Mesothelial cell of epicardium (in vitro differentiated cells): ENCODE data around the gene ARHGAP19. TPM values are rescaled to one million over a fixed set of nuclear protein-coding genes. Genes with fewer than 3 reads are reported as not detected.

Source experiments
- DNase-seq, 2 experiments: peaks; one replicate each; pipeline ENCODE4 v3.0.0; 2021; ENCODE audit warnings: low spot score in 2 of 2; ENCODE audit not compliant: unreplicated experiment in 2 of 2
- H3K27ac Mint-ChIP-seq: 2 replicates; pipeline ENCODE4 v1.8.0; 2021; ENCODE audit warnings: mixed read lengths
- H3K27me3 Mint-ChIP-seq: 2 replicates; pipeline ENCODE4 v1.8.0; 2021; ENCODE audit warnings: low read depth, mixed read lengths
- H3K36me3 Mint-ChIP-seq: 2 replicates; pipeline ENCODE4 v1.8.0; 2021; ENCODE audit warnings: mixed read lengths
- H3K4me1 Mint-ChIP-seq: 2 replicates; pipeline ENCODE4 v1.8.0; 2021; ENCODE audit warnings: mixed read lengths
- H3K4me3 Mint-ChIP-seq: 2 replicates; pipeline ENCODE4 v1.8.0; 2021; ENCODE audit warnings: mild to moderate bottlenecking, moderate library complexity, mixed read lengths
- H3K9me3 Mint-ChIP-seq: 2 replicates; pipeline ENCODE4 v1.8.0; 2021; ENCODE audit warnings: mixed read lengths
- total RNA-seq: library from RNA; stranded (reverse); gene quantifications from 3 replicates; pipeline ENCODE4 v1.2.1, GENCODE V29; 2021
- TF ChIP-seq, protein P1 (sequence below): fragments of 200-600 bp; sonication (generic); IDR thresholded peaks from one replicate; pipeline ENCODE4 v1.5.0; 2021; ENCODE audit warnings: antibody characterized with exemption; ENCODE audit not compliant: unreplicated experiment

The ARHGAP19 gene
- total RNA-seq, 1 donor from 2014 or later: 22.6 TPM

DNA sequence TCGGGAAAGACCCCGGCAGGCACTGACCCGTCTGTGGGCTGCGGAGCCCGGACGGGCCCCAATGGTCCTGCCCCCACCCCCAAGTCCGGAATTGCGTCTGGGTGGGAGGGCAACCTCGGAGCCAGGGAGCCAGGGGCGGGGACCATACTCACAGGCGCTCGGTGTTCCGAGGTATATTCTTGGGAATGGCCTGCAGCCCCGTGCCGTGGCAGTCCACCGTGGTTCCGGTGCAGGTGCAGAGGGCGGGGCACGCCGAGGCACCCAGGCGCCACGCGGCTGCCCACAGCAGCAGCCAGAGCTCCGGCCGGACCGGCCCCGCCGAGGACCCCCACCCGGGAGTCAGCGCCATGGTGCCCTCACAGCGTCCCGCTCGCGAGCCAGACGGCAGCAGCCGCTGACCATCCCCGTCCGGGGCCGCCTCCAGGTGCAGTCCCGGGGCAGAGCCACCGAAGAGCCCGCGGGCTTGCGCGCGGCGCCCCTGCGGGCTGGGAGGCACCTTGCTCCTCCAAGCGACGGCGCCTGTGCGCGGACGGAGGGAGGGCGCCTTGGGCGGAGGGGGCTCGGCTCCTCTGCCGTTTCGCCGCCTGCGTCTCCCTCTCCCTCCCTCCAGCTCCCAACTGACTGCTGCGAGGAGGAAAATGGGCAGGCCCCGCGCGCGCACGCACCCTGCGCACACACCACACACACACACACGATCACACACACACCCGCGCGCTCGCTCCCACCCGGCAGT lies 106.9 kb downstream of the ARHGAP19 start, which contains the start of gene SLIT1:
Gene SLIT1 (minus strand): TSS at position 634 of the 733 bp plus-strand sequence. CDS start 285 bp downstream, at position 349.
- peaks cover 12% of the 10 kb centered on the region for H3K4me1 Mint-ChIP-seq
- H3K4me3 Mint-ChIP-seq: peak within 1 kb of the TSS; percentile 70
- TF ChIP-seq, protein P1, sequence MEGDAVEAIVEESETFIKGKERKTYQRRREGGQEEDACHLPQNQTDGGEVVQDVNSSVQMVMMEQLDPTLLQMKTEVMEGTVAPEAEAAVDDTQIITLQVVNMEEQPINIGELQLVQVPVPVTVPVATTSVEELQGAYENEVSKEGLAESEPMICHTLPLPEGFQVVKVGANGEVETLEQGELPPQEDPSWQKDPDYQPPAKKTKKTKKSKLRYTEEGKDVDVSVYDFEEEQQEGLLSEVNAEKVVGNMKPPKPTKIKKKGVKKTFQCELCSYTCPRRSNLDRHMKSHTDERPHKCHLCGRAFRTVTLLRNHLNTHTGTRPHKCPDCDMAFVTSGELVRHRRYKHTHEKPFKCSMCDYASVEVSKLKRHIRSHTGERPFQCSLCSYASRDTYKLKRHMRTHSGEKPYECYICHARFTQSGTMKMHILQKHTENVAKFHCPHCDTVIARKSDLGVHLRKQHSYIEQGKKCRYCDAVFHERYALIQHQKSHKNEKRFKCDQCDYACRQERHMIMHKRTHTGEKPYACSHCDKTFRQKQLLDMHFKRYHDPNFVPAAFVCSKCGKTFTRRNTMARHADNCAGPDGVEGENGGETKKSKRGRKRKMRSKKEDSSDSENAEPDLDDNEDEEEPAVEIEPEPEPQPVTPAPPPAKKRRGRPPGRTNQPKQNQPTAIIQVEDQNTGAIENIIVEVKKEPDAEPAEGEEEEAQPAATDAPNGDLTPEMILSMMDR: no peak
- no peaks in the 10 kb centered on the region for H3K9me3 Mint-ChIP-seq
- peaks cover 94% of the 10 kb centered on the region for H3K27me3 Mint-ChIP-seq
- DNase-seq: peak in 1 of 2 experiments; percentile 59
- no peak within 1 kb of the TSS for H3K27ac Mint-ChIP-seq
- H3K36me3 Mint-ChIP-seq: no peaks in the 10 kb centered on the region

DNA sequence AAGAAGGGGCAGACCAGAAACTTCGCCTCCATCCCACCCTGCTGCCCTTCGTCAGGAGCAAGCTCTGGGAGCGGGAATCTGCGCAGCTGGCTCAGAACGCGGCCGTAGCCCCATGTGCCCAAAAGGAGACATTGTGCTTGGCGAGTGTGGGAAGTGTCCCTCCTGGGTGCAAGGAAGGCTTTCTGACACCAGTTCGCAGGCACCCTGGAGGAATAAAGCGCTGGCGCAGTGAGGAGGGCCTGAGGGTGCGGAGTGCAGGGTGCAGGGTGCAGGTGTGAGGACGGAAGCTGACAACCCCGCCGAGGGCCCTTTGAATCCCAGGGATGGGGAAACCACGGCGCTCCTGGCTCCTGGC lies 107.5 kb downstream of the ARHGAP19 start:
- Mint-ChIP-seq H3K36me3 (no peaks in the 10 kb centered on the region), H3K9me3 (no peaks in the 10 kb centered on the region), H3K27me3 (peaks cover 94% of the 10 kb centered on the region), H3K27ac (no peak overlapping the region), H3K4me1 (peaks cover 12% of the 10 kb centered on the region), H3K4me3 (peak overlapping the region; percentile 70)
- DNase-seq: no peak
- TF ChIP-seq, protein P1: no peak

DNA sequence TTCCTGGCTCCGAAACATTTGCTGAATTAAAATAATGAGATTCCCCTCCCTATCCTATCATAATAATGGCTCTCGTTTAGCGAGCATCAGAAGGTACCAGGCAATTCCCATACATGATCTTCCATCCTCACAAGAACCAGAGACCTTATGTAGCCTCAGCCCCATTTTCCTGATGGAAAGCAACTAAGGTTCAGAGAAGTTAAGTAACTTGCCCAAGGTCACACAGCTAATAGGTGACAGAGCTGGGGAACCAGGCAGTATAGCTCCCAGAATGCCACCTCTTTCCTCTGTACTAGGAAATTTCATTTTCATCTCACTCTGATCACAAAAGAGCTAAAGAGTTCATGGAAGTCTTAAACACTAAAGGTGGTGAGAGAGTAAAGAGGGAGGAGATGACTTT lies 109.1 kb downstream of the ARHGAP19 start:
- Mint-ChIP-seq H3K27me3 (peaks cover 92% of the 10 kb centered on the region), H3K9me3 (no peaks in the 10 kb centered on the region), H3K36me3 (no peaks in the 10 kb centered on the region), H3K4me3 (no peak overlapping the region), H3K4me1 (peaks cover 12% of the 10 kb centered on the region), H3K27ac (no peak overlapping the region)
- no peak for DNase-seq
- TF ChIP-seq, protein P1: no peak

DNA sequence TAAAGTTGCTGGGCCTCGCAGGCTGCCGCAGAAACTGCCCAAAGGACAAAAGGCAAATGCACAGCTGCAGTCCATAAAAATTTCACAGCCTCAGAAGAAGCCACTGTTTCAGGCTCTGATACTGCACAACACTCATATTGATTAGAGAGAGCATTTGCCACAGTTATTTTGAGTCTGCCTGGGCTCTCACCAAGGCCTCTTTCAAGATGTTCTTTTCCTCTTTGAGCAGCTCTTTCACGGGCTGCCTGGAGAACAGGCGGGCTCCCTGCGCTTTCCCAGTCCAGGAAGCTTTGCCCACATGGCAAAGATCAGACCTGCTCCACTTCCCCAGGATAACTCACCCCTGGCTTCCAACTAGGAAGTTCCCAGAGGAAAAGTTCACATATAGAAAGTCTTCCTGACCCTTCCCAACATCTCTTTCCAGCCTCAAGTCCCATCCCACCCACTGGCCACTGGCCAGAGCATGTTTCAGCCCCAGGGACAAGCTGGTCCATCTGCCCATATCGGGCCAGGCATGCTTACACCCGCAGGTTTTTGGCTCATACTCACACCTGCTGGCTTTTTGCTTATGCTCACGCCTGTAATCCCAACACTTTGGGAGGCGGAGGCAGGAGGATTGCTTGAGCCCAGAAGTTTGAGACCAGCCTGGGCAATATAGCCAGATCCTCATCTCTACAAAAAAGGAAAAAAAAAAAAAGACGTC lies 110.0 kb downstream of the ARHGAP19 start:
- H3K4me1 Mint-ChIP-seq: peaks cover 12% of the 10 kb centered on the region
- peaks cover 83% of the 10 kb centered on the region for H3K27me3 Mint-ChIP-seq

DNA sequence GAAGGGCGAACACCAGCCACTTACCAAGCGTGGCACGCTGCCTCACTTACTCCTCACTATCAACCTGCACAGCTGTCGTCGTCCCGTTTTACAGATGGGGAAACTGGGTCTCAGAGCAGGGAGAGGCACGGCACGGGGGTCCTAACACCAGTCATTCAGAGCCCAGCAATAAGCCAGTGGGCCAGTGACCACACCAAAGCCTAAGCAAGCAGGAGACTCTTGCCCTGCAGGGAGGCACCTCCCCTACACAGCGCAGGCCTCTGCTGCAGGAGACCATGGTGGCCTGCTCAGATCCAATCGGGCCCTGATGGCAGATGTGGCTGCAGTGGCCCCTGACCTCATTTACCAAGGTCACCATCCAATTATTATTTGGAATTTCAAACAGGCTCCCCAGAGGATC lies 111.5 kb downstream of the ARHGAP19 start:
- Mint-ChIP-seq H3K9me3 (no peaks in the 10 kb centered on the region), H3K27me3 (peaks cover 69% of the 10 kb centered on the region), H3K27ac (no peak overlapping the region), H3K36me3 (no peaks in the 10 kb centered on the region), H3K4me1 (peaks cover 9% of the 10 kb centered on the region), H3K4me3 (no peak overlapping the region)
- TF ChIP-seq, protein P1: no peak
- no peak for DNase-seq

More for the DNA sequence above, 110.0 kb downstream of the ARHGAP19 start:
- TF ChIP-seq, protein P1: no peak
- Mint-ChIP-seq H3K27ac (no peak overlapping the region), H3K4me3 (no peak overlapping the region), H3K9me3 (no peaks in the 10 kb centered on the region), H3K36me3 (no peaks in the 10 kb centered on the region)
- no peak for DNase-seq
